Thyroid gland (tissue), 4 donors: ENCODE results near the gene TRAF4.

Source experiments
- CTCF ChIP-seq, 6 experiments: fragments of 200-600 bp in 3 of 6; fragments of 450-650 bp in 3 of 6; sonication (generic) in 3 of 6; IDR thresholded peaks; one replicate each; pipeline ENCODE4 v1.5.1; 2016 to 2019; ENCODE audit warnings: antibody characterized with exemption in 6 of 6, mild to moderate bottlenecking in 2 of 6, inconsistent platforms in 1 of 6, moderate library complexity in 1 of 6
- POLR2A ChIP-seq, 2 donors: fragments of 450-650 bp; IDR thresholded peaks; one replicate each; pipeline ENCODE4 v1.6.1; 2017; ENCODE audit warnings: antibody characterized with exemption in 2 of 2, mild to moderate bottlenecking in 2 of 2, moderate library complexity in 1 of 2

DNA sequence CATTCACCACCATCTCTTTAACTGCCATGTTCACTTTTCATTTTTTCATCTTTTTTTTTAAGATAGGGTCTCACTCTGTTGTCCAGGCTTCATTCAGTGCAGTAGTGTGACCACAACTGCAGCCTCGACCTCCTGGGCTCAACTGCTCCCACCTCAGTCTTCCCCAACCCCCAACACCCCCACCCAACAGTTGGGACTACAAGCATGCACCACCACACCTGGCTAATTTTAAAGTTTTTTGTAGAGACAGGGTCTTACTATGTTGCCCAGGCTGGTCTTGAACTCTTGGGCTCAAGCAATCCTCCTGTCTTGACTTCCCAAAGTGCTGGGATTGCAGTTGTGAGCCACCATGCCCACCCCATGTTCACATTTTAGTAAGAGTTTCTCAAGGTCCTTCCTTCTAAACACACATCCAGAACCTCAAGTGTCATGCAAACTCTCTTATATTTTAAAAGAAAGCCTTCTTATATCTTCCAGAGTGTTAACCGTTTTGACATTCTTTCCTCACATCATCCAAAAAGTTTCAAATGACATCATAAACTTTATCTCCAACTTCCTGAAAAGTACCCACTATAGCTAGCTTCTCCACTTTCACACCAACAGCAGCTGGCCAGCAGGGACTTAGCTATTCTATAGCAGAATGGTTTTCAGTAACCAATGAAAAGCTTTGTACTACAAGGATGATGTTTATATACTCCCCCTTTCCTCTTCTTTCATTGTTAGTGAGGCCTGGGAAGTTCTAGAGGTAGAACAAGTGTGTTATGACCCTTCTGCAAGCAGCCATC lies 49.3 kb downstream of the TRAF4 start:
- no peak for TF ChIP-seq CTCF (IDR thresholded peaks at IDR 0.05)
- no peak for TF ChIP-seq POLR2A (IDR thresholded peaks at IDR 0.05)
